Neural progenitor cell (in vitro differentiated cells): ENCODE data around the gene MIDN.

Source experiments
- EZH2 ChIP-seq: fragments of 200-600 bp; sonication (generic); IDR thresholded peaks from 2 replicates; pipeline ENCODE4 v1.6.1; 2017; ENCODE audit warnings: antibody characterized with exemption, mild to moderate bottlenecking, moderate library complexity
- EZH2phosphoT487 ChIP-seq: fragments of 200-600 bp; sonication (generic); IDR thresholded peaks from 2 replicates; pipeline ENCODE4 v1.6.1; 2017; ENCODE audit warnings: antibody characterized with exemption
- TF ChIP-seq, protein P1 (sequence below): fragments of 200-600 bp; sonication (generic); IDR thresholded peaks from 2 replicates; pipeline ENCODE4 v1.5.1; 2017; ENCODE audit warnings: antibody characterized with exemption, mild to moderate bottlenecking

DNA sequence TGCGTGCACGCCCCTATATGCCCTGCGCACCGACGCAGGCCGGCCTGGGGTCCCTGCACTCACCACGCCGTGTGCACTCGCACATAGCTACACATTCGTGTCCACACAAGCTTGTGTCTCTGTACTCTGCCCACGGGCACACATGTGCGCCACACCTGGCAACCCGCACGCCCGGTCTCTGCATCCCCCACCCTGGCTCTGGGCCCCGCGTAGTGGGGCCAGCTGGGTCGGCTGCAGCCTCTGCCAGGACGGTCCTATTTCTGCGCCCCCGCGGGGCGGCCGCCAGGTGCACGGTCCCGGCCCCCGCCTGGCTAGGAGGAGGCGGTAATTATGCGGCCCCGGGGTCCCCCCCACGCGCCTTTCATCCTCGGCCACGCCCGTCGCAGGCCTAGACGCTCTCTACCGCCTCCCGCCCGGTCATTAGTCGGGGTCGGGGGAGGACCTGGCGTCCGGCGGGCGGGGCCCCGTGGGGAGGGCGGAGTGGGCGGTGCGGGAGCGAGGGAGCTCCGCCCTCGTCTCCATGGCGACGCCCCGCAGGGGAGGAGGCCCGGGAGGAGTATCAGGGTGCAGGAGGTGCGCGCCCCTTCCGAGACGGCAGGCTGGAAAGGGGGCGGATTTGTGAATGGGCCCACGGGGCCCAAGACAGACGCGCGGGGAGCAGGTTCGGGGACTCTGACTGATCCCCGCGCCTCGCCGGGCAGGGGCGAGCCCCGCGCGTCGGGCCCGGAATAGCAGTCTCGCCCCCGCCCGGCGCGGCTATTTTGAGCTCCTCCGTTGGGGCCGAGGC is 17.9 kb downstream of the MIDN start:
- TF ChIP-seq, protein P1, sequence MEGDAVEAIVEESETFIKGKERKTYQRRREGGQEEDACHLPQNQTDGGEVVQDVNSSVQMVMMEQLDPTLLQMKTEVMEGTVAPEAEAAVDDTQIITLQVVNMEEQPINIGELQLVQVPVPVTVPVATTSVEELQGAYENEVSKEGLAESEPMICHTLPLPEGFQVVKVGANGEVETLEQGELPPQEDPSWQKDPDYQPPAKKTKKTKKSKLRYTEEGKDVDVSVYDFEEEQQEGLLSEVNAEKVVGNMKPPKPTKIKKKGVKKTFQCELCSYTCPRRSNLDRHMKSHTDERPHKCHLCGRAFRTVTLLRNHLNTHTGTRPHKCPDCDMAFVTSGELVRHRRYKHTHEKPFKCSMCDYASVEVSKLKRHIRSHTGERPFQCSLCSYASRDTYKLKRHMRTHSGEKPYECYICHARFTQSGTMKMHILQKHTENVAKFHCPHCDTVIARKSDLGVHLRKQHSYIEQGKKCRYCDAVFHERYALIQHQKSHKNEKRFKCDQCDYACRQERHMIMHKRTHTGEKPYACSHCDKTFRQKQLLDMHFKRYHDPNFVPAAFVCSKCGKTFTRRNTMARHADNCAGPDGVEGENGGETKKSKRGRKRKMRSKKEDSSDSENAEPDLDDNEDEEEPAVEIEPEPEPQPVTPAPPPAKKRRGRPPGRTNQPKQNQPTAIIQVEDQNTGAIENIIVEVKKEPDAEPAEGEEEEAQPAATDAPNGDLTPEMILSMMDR: no peak
- TF ChIP-seq EZH2phosphoT487 (no peak), EZH2 (no peak)
